HG02970 (cell line): ENCODE measurements around the gene NCSTN.
"Not testable (repeated sequence)": the region's sequence is repeated elsewhere in the genome, so short reads cannot be mapped to it uniquely, and the experiment has no call there.

Experiments used
- ATAC-seq: cut with Tn5 transposase; IDR thresholded peaks from one replicate; pipeline ENCODE4 v1.9.1; 2021; ENCODE audit warnings: mild to moderate bottlenecking, moderate library complexity, moderate number of reproducible peaks; ENCODE audit not compliant: unreplicated experiment, low FRiP score

Gene NCSTN

GRCh38 chr1:160369087-160369486 lies 25.9 kb downstream of the NCSTN start:
- no peak for ATAC-seq

DNA sequence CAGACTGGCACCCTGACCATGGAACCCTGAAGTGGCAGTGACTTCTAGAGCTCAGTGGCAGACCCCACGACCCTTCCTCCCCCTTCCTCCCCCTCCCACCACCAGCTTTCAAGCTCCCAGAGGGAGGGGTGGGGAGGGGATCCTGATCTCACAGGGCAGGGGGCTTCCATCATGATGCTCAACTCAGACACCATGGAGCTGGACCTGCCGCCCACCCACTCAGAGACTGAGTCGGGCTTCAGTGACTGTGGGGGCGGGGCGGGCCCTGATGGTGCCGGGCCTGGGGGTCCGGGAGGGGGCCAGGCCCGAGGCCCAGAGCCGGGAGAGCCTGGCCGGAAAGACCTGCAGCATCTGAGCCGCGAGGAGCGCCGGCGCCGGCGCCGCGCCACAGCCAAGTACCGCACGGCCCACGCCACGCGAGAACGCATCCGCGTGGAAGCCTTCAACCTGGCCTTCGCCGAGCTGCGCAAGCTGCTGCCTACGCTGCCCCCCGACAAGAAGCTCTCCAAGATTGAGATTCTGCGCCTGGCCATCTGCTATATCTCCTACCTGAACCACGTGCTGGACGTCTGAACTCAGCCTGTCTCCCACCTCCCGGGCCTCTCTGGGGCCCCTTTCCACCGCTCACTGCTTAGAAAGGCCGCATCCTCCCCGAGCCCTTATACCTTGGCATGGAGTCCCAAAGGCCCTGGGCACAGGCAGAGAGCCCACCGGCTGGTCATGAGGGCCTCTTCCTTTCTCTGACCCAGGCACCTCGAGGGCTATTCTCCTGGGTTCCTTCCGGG lies 27.6 kb downstream of the NCSTN start:
- ATAC-seq = no peak

GRCh38 chr1:160371346-160371631 lies 28.1 kb downstream of the NCSTN start:
- no peak for ATAC-seq

- ATAC-seq = no peak
Observed at GRCh38 chr1:160371756-160372155, 28.6 kb downstream of the NCSTN start.

DNA sequence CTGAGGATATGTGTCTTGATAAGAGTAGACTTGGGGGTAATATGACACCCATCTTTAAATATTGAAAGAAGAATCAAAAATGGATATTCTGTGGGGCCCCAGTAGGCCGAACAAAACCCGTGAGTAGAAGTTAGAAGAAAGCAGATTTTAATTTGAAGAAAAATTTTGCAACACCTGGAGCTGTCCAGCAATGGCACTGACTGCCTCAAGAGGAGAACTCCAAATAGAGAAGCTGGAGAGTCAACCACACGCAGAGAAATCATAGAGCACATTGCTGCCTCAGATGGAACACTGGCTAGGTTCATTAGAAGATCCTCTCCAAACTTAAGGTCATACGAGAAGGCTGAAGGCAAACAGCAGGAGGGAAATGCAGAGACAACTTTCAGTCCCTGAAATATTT lies 30.5 kb downstream of the NCSTN start:
- no peak for ATAC-seq

GRCh38 chr1:160374306-160375110 lies 31.3 kb downstream of the NCSTN start:
- ATAC-seq = no peak

DNA sequence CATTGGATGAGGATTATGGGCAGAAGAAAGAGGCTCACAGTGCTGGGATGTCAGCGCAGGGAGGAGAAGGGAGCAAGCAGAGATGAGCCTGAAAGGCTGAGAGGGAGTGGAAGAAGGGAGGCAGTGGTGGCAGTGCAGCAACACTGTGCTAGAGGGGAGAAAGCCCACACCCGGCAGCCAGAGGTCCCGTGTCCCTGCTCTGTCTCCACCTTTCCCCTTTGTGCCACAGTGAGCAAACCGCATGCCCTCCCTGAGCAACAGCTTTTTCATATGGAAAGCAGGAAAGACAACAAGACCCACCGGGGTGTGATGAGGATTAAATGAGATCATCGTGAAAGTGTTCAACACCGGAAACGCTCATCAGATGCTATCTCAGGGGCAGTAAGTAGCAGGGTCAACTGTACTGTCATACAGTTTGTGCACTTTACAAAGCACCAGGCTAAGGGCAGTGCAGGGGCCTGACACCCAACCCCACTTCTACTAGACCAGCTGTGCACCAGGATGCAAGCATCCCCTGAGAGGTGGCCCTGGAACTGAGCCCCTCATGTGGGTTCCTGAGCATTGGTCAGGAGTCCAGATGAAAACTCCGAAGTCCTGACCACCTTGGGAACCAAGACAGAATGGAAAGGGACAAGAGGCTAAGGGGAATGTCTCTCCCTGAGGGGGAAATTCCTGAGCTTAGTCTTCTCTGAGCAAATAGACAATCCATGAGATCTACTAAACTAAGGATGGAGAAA lies 32.8 kb downstream of the NCSTN start:
- no peak for ATAC-seq

DNA sequence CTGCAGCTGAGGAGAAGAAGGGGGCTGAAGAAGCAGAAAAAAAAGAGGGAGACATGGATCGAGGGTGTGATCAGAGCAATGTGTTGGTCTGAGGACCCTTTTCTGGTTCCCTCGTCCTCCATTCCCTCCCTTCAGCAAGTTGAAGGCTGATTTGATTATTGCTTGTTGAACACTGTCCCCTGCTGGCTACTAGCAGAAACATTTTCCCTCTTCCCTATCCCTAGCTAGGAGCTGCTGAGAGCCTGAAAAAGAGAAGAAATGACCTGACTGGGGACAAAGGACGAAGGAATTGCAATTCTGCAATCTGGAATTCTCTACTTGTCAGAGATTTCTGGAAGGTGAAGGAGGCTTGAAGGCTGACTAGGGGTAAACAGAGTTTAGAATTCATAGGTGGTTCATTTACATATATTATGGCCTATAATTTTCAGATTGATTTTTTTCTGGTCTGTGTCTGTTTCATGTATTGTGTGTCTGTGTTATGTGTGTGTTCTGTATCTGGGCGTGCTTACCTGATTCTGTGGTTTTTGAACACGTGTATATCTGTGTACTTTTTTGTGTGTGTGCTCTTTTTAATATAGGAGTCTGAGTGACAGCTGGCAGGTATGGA lies 33.4 kb downstream of the NCSTN start:
- ATAC-seq = no peak

- no peak for ATAC-seq
Observed at GRCh38 chr1:160377585-160378206, 34.5 kb downstream of the NCSTN start.

GRCh38 chr1:160384812-160385211 lies 41.6 kb downstream of the NCSTN start:
- ATAC-seq = not testable (repeated sequence)

GRCh38 chr1:160388406-160388805 lies 45.2 kb downstream of the NCSTN start:
- not testable (repeated sequence) for ATAC-seq

DNA sequence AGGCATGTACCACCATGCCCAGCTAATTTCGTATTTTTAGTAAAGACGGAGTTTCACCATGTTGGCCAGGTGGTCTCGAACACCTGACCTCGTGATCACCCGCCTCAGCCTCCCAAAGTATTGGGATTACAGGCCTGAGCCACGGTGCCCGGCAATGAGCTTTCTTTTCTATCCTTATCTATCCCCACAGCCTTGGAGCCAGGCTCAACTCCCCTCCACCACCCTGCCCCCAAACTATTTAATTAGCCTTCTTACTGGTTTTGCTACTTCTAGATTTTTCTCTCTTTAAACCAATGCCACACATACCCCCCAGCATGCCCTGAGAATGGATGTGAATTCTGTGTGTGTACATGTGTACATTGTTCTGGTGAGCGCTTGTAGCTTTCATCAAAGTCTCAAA lies 51.5 kb downstream of the NCSTN start:
- ATAC-seq = no peak

GRCh38 chr1:160397651-160398050 lies 54.5 kb downstream of the NCSTN start:
- no peak for ATAC-seq

DNA sequence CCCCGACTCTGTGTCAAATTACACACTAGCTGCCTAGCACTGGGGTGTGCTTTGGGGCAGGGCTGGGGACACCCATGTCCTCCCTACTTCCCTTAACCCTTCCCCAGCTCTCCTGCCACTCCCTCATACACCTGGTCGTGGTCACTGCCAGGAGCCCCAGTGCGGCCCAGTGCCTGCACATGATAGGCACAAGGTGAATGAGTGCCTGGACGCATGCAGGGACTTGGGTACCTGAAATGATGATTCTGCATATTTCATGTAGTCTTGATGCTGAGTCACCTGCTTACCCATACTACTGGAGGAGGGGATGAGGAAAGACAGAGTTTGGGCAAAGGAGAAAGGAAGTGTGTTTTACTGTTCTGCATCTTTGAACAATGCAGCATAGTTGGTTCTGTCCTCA lies 55.6 kb downstream of the NCSTN start:
- no peak for ATAC-seq

GRCh38 chr1:160399544-160400222 lies 56.5 kb downstream of the NCSTN start:
- ATAC-seq = no peak

GRCh38 chr1:160400223-160400645 lies 57.1 kb downstream of the NCSTN start, which contains the start of gene VANGL2:
TSS of gene VANGL2 (plus strand) at chr1:160400564. CDS start at chr1:160415838, 15,274 bp downstream.
- no peak for ATAC-seq

GRCh38 chr1:160400646-160401486 lies 57.7 kb downstream of the NCSTN start:
- no peak for ATAC-seq

DNA sequence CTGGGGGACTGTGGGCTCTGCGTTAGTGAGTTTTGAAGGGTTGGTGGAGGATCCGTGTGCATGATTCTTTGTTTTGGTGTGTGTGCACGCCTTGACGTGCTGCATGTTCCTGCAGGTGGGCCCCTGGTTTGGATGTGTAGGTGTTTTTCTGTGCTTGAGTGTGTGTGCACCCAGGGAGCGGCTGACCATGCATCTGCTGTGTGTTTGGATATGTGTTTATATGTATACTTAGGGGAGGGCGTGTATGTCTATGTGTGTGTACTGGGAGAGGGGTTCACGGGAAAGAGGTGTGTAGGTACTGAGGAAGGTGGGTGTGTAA lies 58.3 kb downstream of the NCSTN start:
- no peak for ATAC-seq
